GM12864 (cell line): ENCODE measurements around the gene NAP1L5.

Source experiments
- DNase-seq: peaks from one replicate; pipeline ENCODE4 v3.0.0-alpha.2; 2011; ENCODE audit warnings: low read depth
- H3K4me3 ChIP-seq: 2 replicates; pipeline ENCODE4 v1.5.1; 2011; ENCODE audit warnings: mild to moderate bottlenecking, low read depth, low read length, control low read depth
- CTCF ChIP-seq: IDR thresholded peaks from 2 replicates; pipeline ENCODE4 v1.5.1; 2011; ENCODE audit warnings: low read depth, mild to moderate bottlenecking, moderate library complexity, low read length, control low read depth, inconsistent platforms; ENCODE audit errors: missing control alignments

NAP1L5 gene

GRCh38 chr4:88732714-88733368, 35.2 kb upstream of the NAP1L5 start:
- TF ChIP-seq CTCF, result no peak
- DNase-seq, result no peak
- no peak overlapping the region for H3K4me3 ChIP-seq

- no peak for TF ChIP-seq CTCF
- H3K4me3 ChIP-seq, result no peak overlapping the region
- DNase-seq, result no peak
These were observed 33.8 kb upstream of the NAP1L5 start for GRCh38 chr4:88731381-88731780.

- DNase-seq, result no peak
- TF ChIP-seq CTCF, result no peak
- H3K4me3 ChIP-seq, result no peak overlapping the region
These were observed 33.2 kb upstream of the NAP1L5 start for GRCh38 chr4:88730811-88731210.

DNA sequence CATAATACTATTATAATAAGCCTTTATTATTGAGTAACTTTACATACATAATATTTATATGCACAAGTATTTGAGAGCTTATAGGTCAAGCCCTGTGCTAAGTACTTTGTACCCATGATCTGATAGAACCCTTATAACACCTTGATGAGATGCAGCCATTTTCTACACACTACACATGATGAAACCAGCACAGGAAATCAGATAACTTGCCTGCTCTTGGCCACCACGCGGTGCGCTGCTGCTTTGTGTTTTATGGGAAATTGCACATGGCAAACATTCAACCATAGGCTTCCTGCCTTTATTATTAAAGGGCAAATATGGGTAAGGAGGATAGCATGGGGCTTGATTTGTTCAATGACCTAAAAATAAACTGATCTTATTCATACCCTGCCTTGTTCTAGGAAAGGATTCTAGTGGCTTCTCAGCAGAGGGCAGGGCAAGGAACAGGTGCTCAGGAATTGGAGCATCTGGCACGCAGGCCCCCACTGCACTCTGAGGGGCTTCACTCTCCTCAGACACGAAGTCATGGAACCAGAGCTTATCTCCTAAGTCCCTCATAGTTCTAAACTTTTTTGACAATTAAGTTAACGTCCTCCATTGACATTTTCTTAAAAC, 31.6 kb upstream of the NAP1L5 start:
- no peak overlapping the region for H3K4me3 ChIP-seq
- no peak for DNase-seq
- TF ChIP-seq CTCF, result no peak

DNA sequence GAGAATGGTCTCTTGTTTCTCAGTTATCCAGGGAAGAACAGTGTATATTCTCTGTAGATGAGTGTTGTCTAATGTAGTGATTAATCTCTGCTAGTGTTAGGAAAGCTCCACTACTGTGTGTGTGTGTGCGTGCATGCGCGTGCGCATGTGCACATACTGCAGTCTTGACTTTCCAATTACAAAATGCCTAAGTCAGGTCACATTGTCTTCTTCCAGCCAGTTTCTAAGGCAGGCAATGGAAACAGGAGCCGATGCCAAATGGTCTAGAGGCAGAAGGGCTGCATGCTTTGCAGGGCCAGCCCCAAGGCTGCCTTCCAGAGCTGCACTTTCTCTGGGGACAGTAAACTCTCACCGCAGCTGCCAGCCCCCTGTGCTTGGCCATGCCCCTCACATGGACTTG, 30.5 kb upstream of the NAP1L5 start:
- H3K4me3 ChIP-seq, result no peak overlapping the region
- TF ChIP-seq CTCF, result no peak
- DNase-seq, result no peak

- TF ChIP-seq CTCF, result no peak
- no peak for DNase-seq
- H3K4me3 ChIP-seq, result no peak overlapping the region
These were observed 28.4 kb upstream of the NAP1L5 start for GRCh38 chr4:88725986-88726385.

GRCh38 chr4:88725143-88725542, 27.5 kb upstream of the NAP1L5 start:
- DNase-seq, result no peak
- H3K4me3 ChIP-seq, result no peak overlapping the region
- no peak for TF ChIP-seq CTCF
